ENCODE data around the gene ATRX. TPM values are rescaled to one million over a fixed set of nuclear protein-coding genes. Genes with fewer than 3 reads are reported as not detected.

Gene ATRX
- total RNA-seq, 2 donors from 2014 or later = 124 to 177 TPM

- H3K27me3 ChIP-seq (replicated peaks; ENCODE audit: insufficient read depth) = no peaks in the 10 kb centered on the region
- TF ChIP-seq CTCF (IDR thresholded peaks at IDR 0.05) = no peak
- ATAC-seq (ENCODE audit: insufficient number of reproducible peaks, low FRiP score, low read depth) (no peak), DNase-seq (ENCODE audit: low spot score) (no peak)
- no peak overlapping the region for H3K27ac ChIP-seq
- no peaks in the 10 kb centered on the region for H3K36me3 ChIP-seq
- no peaks in the 10 kb centered on the region for H3K9me3 ChIP-seq
- H3K4me3 ChIP-seq = no peak overlapping the region
- H3K4me1 ChIP-seq (ENCODE audit: control insufficient read depth in 1 of 2, low read depth in 2 of 2) = no peaks in the 10 kb centered on the region
Measured at GRCh38 chrX:77802201-77802600, 16.2 kb upstream of the ATRX start.

GRCh38 chrX:77795124-77795523, 9.1 kb upstream of the ATRX start:
- Histone ChIP-seq H3K4me3 (no peak overlapping the region), H3K4me1 (ENCODE audit: control insufficient read depth in 1 of 2, low read depth in 2 of 2) (no peaks in the 10 kb centered on the region), H3K27me3 (replicated peaks; ENCODE audit: insufficient read depth) (no peaks in the 10 kb centered on the region), H3K36me3 (no peaks in the 10 kb centered on the region), H3K27ac (no peak overlapping the region), H3K9me3 (no peaks in the 10 kb centered on the region)
- no peak for DNase-seq (ENCODE audit: low spot score)
- no peak for TF ChIP-seq CTCF (IDR thresholded peaks at IDR 0.05)
- no peak for ATAC-seq (ENCODE audit: insufficient number of reproducible peaks, low FRiP score, low read depth)

- no peaks in the 10 kb centered on the region for H3K36me3 ChIP-seq
- H3K4me1 ChIP-seq (ENCODE audit: control insufficient read depth in 1 of 2, low read depth in 2 of 2) = no peaks in the 10 kb centered on the region
- H3K9me3 ChIP-seq = no peaks in the 10 kb centered on the region
- no peak overlapping the region for H3K4me3 ChIP-seq
- ATAC-seq (ENCODE audit: insufficient number of reproducible peaks, low FRiP score, low read depth) (no peak), DNase-seq (ENCODE audit: low spot score) (no peak)
- TF ChIP-seq CTCF (IDR thresholded peaks at IDR 0.05) = no peak
- H3K27me3 ChIP-seq (replicated peaks; ENCODE audit: insufficient read depth) = no peaks in the 10 kb centered on the region
- no peak overlapping the region for H3K27ac ChIP-seq
Measured at GRCh38 chrX:77793946-77794345, 7.9 kb upstream of the ATRX start.

GRCh38 chrX:77788050-77788449, 2.0 kb upstream of the ATRX start:
- no peak for DNase-seq (ENCODE audit: low spot score)
- no peaks in the 10 kb centered on the region for H3K36me3 ChIP-seq
- no peak for TF ChIP-seq CTCF (IDR thresholded peaks at IDR 0.05)
- H3K9me3 ChIP-seq = no peaks in the 10 kb centered on the region
- peak overlapping the region; percentile 65 for H3K4me3 ChIP-seq
- no peak for ATAC-seq (ENCODE audit: insufficient number of reproducible peaks, low FRiP score, low read depth)
- H3K4me1 ChIP-seq (ENCODE audit: control insufficient read depth in 1 of 2, low read depth in 2 of 2) = no peaks in the 10 kb centered on the region
- no peaks in the 10 kb centered on the region for H3K27me3 ChIP-seq (replicated peaks; ENCODE audit: insufficient read depth)
- peak overlapping the region in 1 of 2 donors; percentile 47 for H3K27ac ChIP-seq

- H3K27ac ChIP-seq = peak overlapping the region; percentile 80 to 88
- TF ChIP-seq CTCF (IDR thresholded peaks at IDR 0.05) = no peak
- H3K27me3 ChIP-seq (replicated peaks; ENCODE audit: insufficient read depth) = no peaks in the 10 kb centered on the region
- DNase-seq (ENCODE audit: low spot score) (no peak), ATAC-seq (ENCODE audit: insufficient number of reproducible peaks, low FRiP score, low read depth) (no peak)
- H3K9me3 ChIP-seq = no peaks in the 10 kb centered on the region
- no peaks in the 10 kb centered on the region for H3K36me3 ChIP-seq
- H3K4me3 ChIP-seq = peak overlapping the region; percentile 85
- no peaks in the 10 kb centered on the region for H3K4me1 ChIP-seq (ENCODE audit: control insufficient read depth in 1 of 2, low read depth in 2 of 2)
Measured at GRCh38 chrX:77786365-77786680, 307 bp upstream of the ATRX start.
